ENCODE data around the gene PPL. TPM values are rescaled to one million over a fixed set of nuclear protein-coding genes. Genes with fewer than 3 reads are reported as not detected.

The PPL gene
- total RNA-seq, 6 experiments from 2014 or later, result 6.9 to 23.8 (median 14.4) TPM

GRCh38 chr16:4833584-4833983, 103.4 kb downstream of the PPL start:
- intact Hi-C loops (cut with DNase I), result no loop called here
- peaks cover 0 to 68% (median 26%) of the 10 kb centered on the region in 4 donors for H3K36me3 ChIP-seq
- DNase-seq, result no peak
- TF ChIP-seq POLR2A (IDR thresholded peaks at IDR 0.05) (no peak), CTCF (IDR thresholded peaks at IDR 0.05) (no peak)
- WGBS (ENCODE audit: insufficient coverage, low coverage, low lambda C conversion rate, missing lambda C conversion rate), result 89% methylated on average over 1 of the region's 1 CpG
- no peak for ATAC-seq
- H3K27me3 ChIP-seq, result no peaks in the 10 kb centered on the region
- H3K4me3 ChIP-seq, result no peak overlapping the region
- no peaks in the 10 kb centered on the region for H3K9me3 ChIP-seq
- H3K27ac ChIP-seq, result no peak overlapping the region
- H3K4me1 ChIP-seq, result no peaks in the 10 kb centered on the region

- DNase-seq (no peak), ATAC-seq (no peak)
- H3K4me3 ChIP-seq, result no peak overlapping the region
- no peaks in the 10 kb centered on the region for H3K9me3 ChIP-seq
- H3K27me3 ChIP-seq, result no peaks in the 10 kb centered on the region
- H3K4me1 ChIP-seq, result no peaks in the 10 kb centered on the region
- peaks cover 0 to 68% (median 25%) of the 10 kb centered on the region in 4 donors for H3K36me3 ChIP-seq
- no peak for TF ChIP-seq CTCF (IDR thresholded peaks at IDR 0.05)
- no peak for TF ChIP-seq POLR2A (IDR thresholded peaks at IDR 0.05)
- intact Hi-C loops (cut with DNase I), result no loop called here
- no peak overlapping the region for H3K27ac ChIP-seq
- 84% methylated on average over 6 of the region's 6 CpGs for WGBS (ENCODE audit: insufficient coverage, low coverage, low lambda C conversion rate, missing lambda C conversion rate)
Observed at GRCh38 chr16:4832698-4833343, 104.1 kb downstream of the PPL start.

Other genes with a start within 250 kb of the PPL start
- 10 to 100 TPM; 17.8 to 36.3 (median 23.0) TPM for gene NUDT16L1, start 243.6 kb downstream of the PPL start, total RNA-seq
- 10 to 100 TPM in 1 of 6 experiments, 1 to 10 TPM in 5; 4.7 to 10.7 (median 7.6) TPM for gene ANKS3, start 202.9 kb downstream of the PPL start, total RNA-seq
- gene DNAAF8, start 202.6 kb downstream of the PPL start, total RNA-seq, result under 1 TPM in 5 of 6 experiments, not detected in 1; 0.12 to 0.92 (median 0.42) TPM
- 1 to 10 TPM; 4.5 to 6.6 (median 5.8) TPM for gene ZNF500, start 170.0 kb downstream of the PPL start, total RNA-seq
- not detected for gene SEPTIN12, start 148.8 kb downstream of the PPL start, total RNA-seq
- under 1 TPM in 2 of 6 experiments, not detected in 4; 0.44 to 0.95 TPM for gene SMIM22, start 141.8 kb downstream of the PPL start, total RNA-seq
- 10 to 100 TPM in 5 of 6 experiments, 1 to 10 TPM in 1; 8.3 to 24.2 (median 14.0) TPM for gene ROGDI, start 134.5 kb downstream of the PPL start, total RNA-seq
- gene GLYR1, start 89.9 kb downstream of the PPL start, total RNA-seq, result 10 to 100 TPM; 33.1 to 55.2 (median 51.2) TPM
- 10 to 100 TPM; 12.0 to 18.6 (median 16.2) TPM for gene UBN1, start 89.7 kb downstream of the PPL start, total RNA-seq
- 1 to 10 TPM in 1 of 6 experiments, under 1 TPM in 4, not detected in 1; 0.09 to 1.1 (median 0.60) TPM for gene SEC14L5, start 21.2 kb upstream of the PPL start, total RNA-seq
- gene NAGPA, start 96.8 kb upstream of the PPL start, total RNA-seq, result 10 to 100 TPM in 2 of 6 experiments, 1 to 10 TPM in 4; 6.6 to 22.1 (median 8.4) TPM
- not detected for gene C16orf89, start 128.8 kb upstream of the PPL start, total RNA-seq
- gene ALG1, start 134.7 kb upstream of the PPL start, total RNA-seq, result 10 to 100 TPM; 16.0 to 28.0 (median 16.9) TPM
- 10 to 100 TPM in 1 of 6 experiments, 1 to 10 TPM in 5; 6.0 to 10.8 (median 7.4) TPM for gene EEF2KMT, start 160.6 kb upstream of the PPL start, total RNA-seq

Measured in right lobe of liver (tissue), 6 donors.